Measurements from ENCODE around the gene NEB. TPM values are rescaled to one million over a fixed set of nuclear protein-coding genes. Genes with fewer than 3 reads are reported as not detected.

The NEB gene
- total and polyA plus RNA-seq, 2 donors from 2014 or later: 0.88 to 1.6 TPM

DNA sequence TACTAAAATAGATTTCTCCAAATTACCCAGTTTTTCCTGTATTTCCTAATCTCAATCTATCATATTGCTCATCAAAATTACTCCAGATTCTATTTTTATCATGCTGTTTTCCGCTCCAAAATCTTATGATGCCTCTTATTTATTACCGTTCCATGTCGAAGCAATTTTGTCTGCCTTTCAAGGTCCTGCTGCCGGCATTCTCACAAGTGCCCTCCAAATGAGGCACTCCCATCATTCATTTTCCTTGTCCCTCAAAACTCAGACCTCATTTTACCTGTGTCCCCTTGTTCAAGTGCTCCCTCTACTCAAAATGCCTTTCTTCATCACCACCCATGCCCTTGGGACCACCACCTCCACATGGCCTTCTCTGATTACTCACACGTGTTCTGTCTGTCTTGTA lies 13.1 kb downstream of the NEB start:
- H3K9ac ChIP-seq (ENCODE audit: low read length in 3 of 3): no peak overlapping the region
- FAIRE-seq: no peak

DNA sequence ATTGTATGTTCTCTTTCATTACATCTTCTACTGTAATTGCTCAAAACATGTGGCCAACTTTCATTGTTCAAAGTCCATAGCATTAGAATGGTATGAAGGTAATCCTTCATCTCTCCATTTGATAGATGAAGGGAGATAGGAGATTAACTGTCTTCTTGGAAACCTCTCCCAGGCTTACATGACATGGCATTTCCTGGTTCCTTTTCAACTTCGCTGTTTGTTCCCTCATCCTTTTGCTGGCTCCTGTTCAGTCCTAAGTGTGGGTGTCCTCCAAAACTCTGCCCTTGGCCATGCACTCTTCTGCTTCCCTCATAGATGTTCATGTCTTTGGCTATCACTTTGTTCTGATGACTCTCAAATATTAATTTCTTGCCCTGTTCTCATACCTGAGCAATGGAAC lies 13.8 kb downstream of the NEB start:
- no peaks in the 10 kb centered on the region for H3K4me1 ChIP-seq (ENCODE audit: control insufficient read depth in 2 of 3, insufficient read depth in 2 of 3, low read depth in 1 of 3, low read length in 3 of 3)
- FAIRE-seq: no peak
- no peaks in the 10 kb centered on the region for H3K36me3 ChIP-seq (ENCODE audit: control insufficient read depth in 2 of 3, insufficient read depth in 3 of 3, low read length in 3 of 3)
- H3K4me3 ChIP-seq (ENCODE audit: low read length in 3 of 3): no peak overlapping the region
- no peaks in the 10 kb centered on the region for H3K27me3 ChIP-seq (ENCODE audit: control insufficient read depth, insufficient read depth, low read length)
- no peak for DNase-seq
- H3K27ac ChIP-seq (ENCODE audit: low read depth in 2 of 2, low read length in 2 of 2): no peak overlapping the region
- TF ChIP-seq, protein P1, sequence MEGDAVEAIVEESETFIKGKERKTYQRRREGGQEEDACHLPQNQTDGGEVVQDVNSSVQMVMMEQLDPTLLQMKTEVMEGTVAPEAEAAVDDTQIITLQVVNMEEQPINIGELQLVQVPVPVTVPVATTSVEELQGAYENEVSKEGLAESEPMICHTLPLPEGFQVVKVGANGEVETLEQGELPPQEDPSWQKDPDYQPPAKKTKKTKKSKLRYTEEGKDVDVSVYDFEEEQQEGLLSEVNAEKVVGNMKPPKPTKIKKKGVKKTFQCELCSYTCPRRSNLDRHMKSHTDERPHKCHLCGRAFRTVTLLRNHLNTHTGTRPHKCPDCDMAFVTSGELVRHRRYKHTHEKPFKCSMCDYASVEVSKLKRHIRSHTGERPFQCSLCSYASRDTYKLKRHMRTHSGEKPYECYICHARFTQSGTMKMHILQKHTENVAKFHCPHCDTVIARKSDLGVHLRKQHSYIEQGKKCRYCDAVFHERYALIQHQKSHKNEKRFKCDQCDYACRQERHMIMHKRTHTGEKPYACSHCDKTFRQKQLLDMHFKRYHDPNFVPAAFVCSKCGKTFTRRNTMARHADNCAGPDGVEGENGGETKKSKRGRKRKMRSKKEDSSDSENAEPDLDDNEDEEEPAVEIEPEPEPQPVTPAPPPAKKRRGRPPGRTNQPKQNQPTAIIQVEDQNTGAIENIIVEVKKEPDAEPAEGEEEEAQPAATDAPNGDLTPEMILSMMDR (IDR thresholded peaks at IDR 0.05; ENCODE audit: borderline replicate concordance, extremely low read depth, insufficient read depth): no peak
- intact Hi-C loops (cut with DNase I): no loop called here
- no peaks in the 10 kb centered on the region for H3K9me3 ChIP-seq (ENCODE audit: control insufficient read depth in 2 of 3, insufficient read depth in 1 of 3, low read length in 3 of 3)
- no peak overlapping the region for H3K9ac ChIP-seq (ENCODE audit: low read length in 3 of 3)

More for the DNA sequence above, 13.1 kb downstream of the NEB start:
- Histone ChIP-seq H3K36me3 (ENCODE audit: control insufficient read depth in 2 of 3, insufficient read depth in 3 of 3, low read length in 3 of 3) (no peaks in the 10 kb centered on the region), H3K27ac (ENCODE audit: low read depth in 2 of 2, low read length in 2 of 2) (no peak overlapping the region), H3K4me1 (ENCODE audit: control insufficient read depth in 2 of 3, insufficient read depth in 2 of 3, low read depth in 1 of 3, low read length in 3 of 3) (no peaks in the 10 kb centered on the region), H3K9me3 (ENCODE audit: control insufficient read depth in 2 of 3, insufficient read depth in 1 of 3, low read length in 3 of 3) (no peaks in the 10 kb centered on the region), H3K4me3 (ENCODE audit: low read length in 3 of 3) (no peak overlapping the region), H3K27me3 (ENCODE audit: control insufficient read depth, insufficient read depth, low read length) (no peaks in the 10 kb centered on the region)
- TF ChIP-seq, protein P1 (IDR thresholded peaks at IDR 0.05; ENCODE audit: borderline replicate concordance, extremely low read depth, insufficient read depth): no peak
- intact Hi-C loops (cut with DNase I): no loop called here
- no peak for DNase-seq

DNA sequence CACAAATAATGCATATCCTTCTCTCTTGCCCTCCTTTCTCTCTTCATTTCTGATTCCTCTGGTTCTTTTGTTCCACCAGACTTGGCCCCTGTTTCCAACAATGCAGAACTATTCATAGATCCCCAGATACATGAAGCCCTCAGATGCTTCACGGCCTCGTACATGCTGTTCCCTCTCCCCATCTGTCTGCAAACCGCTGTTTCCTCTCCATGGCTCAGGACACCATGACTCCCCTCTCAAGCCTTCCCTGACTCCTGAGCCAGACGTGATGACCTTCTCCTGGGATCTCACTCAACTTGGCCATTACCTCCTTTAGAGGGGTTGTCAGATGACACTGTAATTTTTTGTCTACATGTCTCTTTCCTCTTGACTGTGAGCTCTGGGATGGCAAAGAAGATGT lies 15.5 kb downstream of the NEB start:
- H3K9me3 ChIP-seq (ENCODE audit: control insufficient read depth in 2 of 3, insufficient read depth in 1 of 3, low read length in 3 of 3): no peaks in the 10 kb centered on the region
- no peaks in the 10 kb centered on the region for H3K4me1 ChIP-seq (ENCODE audit: control insufficient read depth in 2 of 3, insufficient read depth in 2 of 3, low read depth in 1 of 3, low read length in 3 of 3)
- no peaks in the 10 kb centered on the region for H3K36me3 ChIP-seq (ENCODE audit: control insufficient read depth in 2 of 3, insufficient read depth in 3 of 3, low read length in 3 of 3)
- H3K4me3 ChIP-seq (ENCODE audit: low read length in 3 of 3): no peak overlapping the region
- no peak overlapping the region for H3K9ac ChIP-seq (ENCODE audit: low read length in 3 of 3)
- no peak for FAIRE-seq
- H3K27me3 ChIP-seq (ENCODE audit: control insufficient read depth, insufficient read depth, low read length): no peaks in the 10 kb centered on the region
- intact Hi-C loops (cut with DNase I): no loop called here
- no peak overlapping the region for H3K27ac ChIP-seq (ENCODE audit: low read depth in 2 of 2, low read length in 2 of 2)
- TF ChIP-seq, protein P1 (IDR thresholded peaks at IDR 0.05; ENCODE audit: borderline replicate concordance, extremely low read depth, insufficient read depth): no peak
- no peak for DNase-seq

DNA sequence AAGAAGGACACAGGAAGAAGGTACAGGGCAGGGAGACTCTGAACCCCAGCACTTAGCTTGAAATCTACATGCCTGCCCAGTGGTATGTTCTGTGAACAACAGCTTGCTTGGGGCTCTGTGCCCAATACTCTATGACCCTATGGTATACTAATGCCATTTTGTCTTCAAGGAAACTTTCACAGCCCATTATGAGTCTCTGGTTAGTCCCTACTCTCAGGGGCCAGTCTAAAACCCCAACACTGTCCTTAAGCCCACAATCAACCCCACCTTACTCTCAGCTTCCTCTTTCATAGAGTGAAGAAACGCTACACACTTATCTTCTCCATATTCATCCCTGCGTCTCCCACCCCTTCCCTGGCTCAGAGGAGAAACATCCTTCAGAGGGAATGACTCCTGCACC lies 16.0 kb downstream of the NEB start:
- TF ChIP-seq, protein P1 (IDR thresholded peaks at IDR 0.05; ENCODE audit: borderline replicate concordance, extremely low read depth, insufficient read depth): no peak
- FAIRE-seq (no peak), DNase-seq (no peak)
- no peak overlapping the region for H3K9ac ChIP-seq (ENCODE audit: low read length in 3 of 3)
- H3K4me1 ChIP-seq (ENCODE audit: control insufficient read depth in 2 of 3, insufficient read depth in 2 of 3, low read depth in 1 of 3, low read length in 3 of 3): no peaks in the 10 kb centered on the region
- no peaks in the 10 kb centered on the region for H3K9me3 ChIP-seq (ENCODE audit: control insufficient read depth in 2 of 3, insufficient read depth in 1 of 3, low read length in 3 of 3)
- H3K27ac ChIP-seq (ENCODE audit: low read depth in 2 of 2, low read length in 2 of 2): no peak overlapping the region
- H3K36me3 ChIP-seq (ENCODE audit: control insufficient read depth in 2 of 3, insufficient read depth in 3 of 3, low read length in 3 of 3): no peaks in the 10 kb centered on the region
- H3K27me3 ChIP-seq (ENCODE audit: control insufficient read depth, insufficient read depth, low read length): no peaks in the 10 kb centered on the region
- intact Hi-C loops (cut with DNase I): no loop called here
- no peak overlapping the region for H3K4me3 ChIP-seq (ENCODE audit: low read length in 3 of 3)

Data from kidney (tissue), 14 donors.